Activated naive CD8-positive, alpha-beta T cell treated with anti-CD3 and anti-CD28 coated beads, Interleukin-2, amount 50 U/mL, for 16 hours (primary cell): ENCODE results near the gene ABL1.

ENCODE experiments used
- DNase-seq: peaks from one replicate; pipeline ENCODE4 v3.0.0-alpha.2; 2020; ENCODE audit warnings: low read depth, low spot score

ABL1 gene

DNA sequence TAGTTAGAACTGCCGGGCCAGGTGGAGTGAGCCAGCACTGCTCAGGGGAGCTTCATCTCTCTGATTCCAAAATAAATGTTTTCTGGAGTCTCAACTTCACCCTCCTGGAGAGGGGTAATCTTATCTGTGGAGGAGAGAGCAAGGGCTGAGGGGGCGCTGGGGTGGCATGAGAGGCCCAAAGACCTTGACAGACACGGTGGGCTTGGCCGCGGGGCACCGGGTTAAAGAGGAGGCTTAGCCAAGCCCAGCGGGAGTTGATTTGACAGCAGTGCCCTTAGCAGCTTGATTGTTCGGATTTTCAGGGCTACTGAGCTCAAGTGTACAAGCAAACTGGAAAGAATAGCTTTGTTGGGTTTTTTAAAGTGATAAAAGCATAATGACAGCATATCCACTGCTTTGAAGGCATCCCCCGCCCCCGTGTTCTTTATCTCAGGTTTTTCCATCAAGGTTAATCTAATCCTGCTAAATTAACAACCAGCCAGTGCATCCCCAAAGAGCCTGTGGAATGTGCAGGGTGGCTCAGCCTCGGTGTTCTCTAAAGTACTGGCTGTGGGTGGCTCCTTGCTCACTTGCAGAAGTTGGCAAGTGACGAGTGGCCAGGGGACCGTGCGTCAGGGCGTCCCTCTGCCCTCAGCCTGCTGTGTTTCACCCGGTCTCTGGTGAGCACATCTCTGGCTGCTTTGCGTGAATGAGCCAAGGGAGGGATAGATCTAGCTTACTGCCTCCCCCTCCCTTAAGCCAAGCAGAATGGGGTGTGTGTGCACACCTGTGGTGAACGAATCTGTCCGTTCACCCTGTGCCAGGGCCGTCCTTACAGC lies 56.0 kb downstream of the ABL1 start:
- no peak for DNase-seq

DNA sequence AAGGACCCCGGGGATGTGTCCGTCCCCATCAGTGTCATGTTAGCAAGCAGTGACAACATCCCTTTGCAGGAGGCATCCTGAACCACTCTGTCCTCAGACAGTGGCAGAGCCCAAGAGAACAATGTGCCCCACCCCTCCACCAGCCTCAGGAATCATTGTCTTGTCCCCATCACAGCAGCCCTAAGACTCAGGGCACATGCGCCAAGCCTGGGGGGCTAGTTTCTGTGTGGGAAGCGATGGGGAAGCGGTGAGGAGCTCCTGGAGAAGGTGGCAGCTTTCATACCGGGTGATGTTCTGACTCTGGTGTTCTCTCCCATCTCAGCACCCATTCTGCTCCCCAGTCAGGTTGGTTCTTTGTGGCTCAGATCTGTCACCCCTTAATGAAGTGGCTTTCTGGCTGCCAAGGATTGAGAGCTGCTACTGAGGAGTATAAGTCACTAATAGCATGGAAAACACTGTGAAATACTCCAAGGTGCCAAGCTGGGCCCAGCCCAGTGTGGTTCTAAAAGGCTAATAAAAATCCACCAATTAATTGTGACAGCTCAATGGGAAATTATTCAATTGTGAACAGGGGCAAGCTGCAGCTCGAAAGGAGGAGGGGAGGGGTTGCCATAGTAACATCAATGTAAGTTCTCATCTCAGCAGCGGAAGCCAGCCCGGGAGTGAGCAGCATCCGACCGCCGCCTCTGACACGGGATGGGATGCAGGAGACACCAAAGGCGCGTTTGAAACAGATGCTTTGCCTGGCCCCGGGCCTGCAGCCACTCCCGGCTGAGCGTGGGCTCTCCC lies 56.8 kb downstream of the ABL1 start:
- no peak for DNase-seq

DNA sequence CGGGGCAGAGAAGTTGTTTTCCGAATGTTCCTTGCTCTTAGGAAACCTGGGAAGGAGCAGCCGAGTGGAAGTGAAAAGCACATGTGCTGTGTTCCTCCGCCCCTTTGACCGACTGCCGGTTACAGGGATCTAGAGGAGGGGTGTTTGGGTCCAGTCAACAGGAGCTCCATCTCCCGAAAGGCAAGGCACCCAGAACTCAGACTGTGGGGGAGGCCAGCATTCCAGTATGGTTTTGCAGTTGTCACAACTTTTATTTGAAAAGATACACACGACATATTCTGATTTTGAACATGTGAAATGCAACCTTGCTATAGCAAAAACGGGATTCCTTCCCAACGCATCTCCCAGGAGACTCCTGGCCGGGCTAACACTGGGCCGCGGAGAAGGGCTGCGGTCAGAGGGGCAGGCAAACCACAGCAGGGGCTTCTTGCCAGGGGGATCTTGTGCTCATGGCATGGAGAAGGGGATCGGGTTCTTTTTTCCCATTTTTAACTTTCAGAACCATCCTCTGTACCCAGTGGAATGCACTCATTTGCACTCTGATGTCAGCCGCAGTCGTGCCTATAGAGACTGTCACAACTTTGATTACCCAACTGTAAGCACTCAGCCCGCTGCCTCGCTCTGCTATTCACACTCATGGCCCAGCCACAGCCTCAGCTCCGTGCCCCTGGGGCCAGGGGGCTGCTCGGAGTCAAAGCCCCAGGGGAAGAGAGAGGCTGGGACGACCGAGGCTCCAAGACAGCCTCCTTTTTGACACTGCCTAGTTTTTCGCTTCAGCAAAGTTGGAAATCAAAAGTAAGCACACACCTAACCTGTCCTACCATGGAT lies 57.6 kb downstream of the ABL1 start:
- no peak for DNase-seq

DNA sequence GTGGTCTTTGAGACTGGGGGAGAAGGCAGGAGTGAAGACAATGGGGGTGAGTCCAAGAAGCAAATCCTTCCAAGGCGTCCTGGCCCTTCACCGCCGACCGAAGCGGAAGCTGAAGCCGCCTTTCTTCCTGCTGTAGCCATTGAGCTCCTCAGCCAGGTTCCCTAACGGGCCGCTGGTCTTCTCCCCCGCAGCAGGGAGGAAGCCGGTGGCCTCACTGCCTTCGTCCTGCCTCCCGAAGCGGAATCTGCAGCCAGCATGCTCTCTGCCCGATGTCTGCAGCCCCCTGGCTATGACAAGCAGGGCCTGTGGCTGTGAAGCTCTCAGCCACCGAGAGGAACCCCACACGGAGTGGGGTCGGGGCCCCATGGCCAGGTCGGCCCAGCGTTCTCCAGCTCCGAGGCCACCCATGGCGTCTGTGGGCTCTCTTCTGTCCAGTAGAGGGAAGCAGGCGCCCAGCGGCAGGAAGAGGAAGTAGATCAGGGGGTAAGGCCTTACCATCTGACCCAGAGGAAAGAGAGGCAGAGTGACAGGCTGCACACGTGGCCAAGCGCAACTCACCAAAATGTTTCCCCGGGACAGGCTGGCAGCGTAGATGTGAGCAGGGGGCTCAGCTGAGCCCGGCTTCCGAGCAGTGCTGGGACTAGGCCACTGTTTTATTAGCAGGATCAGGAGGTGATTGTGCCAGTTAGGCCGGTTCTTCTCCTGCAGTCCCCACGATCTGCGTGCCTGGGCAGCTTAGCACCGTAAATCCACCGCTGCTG lies 58.5 kb downstream of the ABL1 start:
- DNase-seq = no peak

DNA sequence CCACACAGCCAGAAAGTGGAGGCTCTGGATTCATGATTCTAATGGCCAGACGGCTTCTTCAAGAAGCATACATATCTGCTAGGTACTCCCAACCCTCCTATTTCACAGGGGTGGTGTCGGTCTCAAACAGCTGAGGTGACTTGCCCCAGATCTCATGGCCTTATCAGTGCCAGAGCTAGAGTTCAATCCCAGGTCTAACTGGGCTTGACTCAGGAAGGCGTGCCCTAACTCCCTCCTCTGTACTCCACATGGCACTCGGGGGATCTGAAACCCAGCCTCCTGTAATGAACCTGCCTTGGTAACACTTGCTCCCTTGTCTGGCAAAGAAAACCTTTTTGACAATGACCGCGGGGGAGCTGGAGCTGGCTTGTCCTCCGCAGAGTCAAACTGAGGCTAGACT lies 59.5 kb downstream of the ABL1 start:
- no peak for DNase-seq

DNA sequence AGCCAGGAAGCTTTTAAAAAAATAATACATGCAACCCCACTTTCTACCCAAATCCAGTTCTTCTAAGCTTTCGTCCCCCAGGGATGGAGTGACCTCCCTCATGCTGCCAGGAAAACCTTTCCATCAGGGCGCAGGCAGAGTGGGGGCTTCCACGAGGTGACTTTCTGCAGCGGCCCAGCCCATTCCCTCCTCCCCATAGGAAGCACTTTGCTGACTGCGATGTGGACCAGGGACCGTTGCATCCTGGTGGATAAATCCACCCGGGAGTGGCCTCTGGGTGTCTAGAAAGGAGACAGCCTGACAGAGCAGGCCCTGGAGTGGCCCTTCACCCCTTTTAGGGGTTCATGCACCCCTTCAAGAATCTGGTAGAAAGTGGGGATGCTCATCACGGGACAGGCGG lies 60.0 kb downstream of the ABL1 start:
- DNase-seq = no peak

DNA sequence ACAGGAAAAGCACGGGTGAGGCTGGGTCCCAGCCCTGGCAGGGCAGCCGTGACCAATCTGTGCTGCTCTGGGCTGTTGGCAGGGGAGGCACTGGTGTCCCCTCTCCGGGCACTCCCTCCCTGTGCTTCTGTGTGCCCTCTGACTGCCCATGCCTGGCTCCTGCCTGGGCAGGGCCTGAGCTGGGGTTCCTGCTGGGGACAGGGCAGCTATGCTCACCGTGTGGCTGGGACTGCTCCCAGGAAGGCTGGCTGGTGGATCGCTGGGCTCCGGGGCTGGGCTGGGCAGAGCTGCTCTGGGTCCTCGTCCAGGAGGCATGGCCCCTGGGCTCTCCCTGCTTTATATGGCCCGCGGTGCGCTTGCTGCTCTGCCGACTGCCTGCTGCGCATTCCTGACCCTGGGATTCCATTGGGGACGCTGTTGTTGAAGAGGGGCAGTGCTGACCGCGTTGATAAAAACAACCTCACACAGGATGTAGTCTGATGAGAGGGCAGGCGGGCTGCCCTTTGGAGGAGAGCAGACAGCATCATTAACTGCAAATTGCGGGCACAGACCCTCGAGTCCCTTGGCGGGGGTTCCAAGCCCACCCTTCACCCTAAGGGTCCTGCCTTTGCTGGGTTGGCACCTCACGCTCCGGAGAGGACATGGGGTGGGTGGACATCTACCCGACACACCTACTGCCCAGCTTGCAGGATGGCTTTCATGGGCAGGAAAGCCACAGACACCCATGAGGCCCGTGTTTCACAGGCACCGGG lies 60.6 kb downstream of the ABL1 start:
- DNase-seq = no peak

DNA sequence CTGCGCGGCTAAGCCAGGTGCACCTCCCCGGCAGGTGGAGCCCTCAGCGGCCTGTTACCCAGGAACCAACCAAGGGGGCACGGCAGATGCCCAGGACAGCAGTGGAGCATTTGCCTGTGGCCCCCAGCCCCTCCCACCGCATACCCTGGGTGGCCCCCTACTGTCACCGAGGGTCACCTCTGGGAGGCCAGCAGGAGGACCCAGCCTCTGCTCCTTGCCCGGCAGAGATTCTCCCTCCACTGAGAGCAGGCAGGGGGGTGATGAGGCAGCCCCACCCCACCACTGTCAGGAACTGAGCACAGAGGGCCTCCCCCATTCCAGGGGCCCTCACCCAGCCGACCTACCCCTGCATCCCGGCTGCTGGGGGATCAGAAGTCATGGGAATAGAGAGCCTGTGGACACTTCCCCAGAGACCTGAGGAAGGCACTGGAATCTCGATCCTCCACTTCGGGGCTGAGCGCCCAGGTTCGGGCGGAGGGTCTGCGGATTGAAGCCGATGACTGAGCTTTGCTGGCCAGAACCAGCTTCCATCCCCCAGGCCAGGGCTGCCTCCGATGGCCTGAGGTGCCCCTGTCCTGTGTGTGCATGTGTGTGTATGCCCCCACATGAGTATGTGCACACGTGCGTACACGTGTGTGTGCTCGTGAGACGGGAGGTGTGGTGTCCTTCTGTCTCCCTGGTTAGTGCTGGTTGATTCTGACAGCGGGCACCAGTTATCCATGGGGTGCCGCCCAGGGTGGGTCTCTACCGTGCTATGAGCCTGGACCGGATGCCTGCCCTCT lies 61.4 kb downstream of the ABL1 start, which contains the start of gene QRFP:
Gene QRFP, minus strand, starts transcription at position 580 of the 782 bp plus-strand sequence. CDS start 2,974 bp downstream, outside the sequence.
- no peak for DNase-seq

DNA sequence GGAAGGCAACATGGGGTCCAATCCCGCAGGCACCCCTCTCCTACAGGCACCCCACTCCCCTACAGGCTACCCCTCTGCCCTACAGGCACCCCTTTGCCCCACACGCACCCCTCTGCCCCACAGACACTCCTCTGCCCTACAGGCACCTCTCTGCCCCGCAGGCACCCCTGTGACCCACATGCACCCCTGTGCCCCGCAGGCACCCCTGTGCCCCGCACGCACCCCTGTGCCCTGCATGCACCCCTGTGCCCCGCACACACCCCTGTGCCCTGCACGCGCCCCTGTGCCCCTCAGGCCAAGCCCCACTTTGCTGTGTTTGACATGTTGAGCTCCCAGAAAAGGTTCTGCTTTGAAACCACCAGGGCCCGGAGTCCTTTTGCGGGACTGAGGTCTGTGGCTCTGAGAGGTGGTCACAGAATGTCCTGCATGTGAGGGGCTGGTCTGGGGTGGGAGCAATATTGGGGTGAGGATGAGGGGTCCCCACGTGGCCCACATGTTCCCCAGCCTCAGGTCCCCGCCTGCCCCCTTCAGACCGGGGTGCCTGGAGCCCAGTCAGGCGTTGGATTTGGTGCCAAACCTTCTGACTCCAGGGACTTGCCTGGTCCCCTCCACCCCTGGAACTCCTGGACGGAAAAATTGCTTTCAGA lies 62.2 kb downstream of the ABL1 start:
- DNase-seq = no peak

DNA sequence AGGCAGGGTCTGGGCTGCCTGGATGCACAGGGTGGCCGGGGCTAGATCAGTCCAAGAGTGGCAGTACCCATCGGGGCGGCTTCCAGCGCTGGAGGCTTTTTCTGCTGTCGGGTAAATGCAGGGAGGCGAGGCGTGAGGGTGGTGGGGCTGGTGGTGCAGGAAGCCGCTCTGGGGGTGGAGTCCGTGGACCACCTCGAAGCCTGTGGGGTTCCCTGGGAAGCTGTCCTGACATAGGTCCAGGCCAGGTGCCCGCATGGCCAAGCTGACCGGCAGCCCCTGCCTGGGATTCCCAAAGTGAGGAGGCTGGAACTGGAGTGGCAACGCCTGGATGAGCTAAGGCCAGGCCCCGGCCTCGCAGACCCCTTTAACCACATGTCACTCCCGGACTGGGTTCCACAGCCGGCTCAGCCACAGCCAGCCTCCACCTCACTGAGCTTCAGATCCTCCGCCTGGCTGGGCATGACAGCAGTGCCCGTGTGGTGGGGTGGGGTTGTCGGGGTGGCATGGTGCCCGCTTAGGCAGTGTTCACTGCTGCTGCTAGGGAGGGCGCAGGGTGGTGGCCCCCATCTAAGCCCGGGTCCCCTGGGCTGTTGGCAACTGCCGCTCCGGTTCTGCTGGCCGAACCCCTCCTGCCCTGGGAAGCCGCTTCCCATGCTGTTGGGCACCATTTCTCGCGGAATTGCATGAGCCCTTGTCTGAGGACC lies 62.9 kb downstream of the ABL1 start:
- DNase-seq = no peak

DNA sequence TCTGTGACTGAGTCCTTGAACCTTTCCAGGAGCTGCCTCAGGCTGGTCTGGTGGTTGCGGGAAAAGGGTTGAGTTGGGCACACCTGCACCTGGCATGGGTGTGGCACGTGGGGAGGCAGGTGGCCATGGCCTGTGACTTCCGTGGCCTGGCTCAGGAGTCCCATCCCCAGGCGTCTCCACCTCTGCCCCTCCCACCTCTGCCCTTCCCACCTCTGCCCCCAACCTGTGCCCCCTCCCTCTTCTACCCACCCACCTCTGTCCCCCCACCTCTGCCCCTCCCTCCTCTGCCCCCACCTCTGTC lies 63.4 kb downstream of the ABL1 start:
- no peak for DNase-seq

DNA sequence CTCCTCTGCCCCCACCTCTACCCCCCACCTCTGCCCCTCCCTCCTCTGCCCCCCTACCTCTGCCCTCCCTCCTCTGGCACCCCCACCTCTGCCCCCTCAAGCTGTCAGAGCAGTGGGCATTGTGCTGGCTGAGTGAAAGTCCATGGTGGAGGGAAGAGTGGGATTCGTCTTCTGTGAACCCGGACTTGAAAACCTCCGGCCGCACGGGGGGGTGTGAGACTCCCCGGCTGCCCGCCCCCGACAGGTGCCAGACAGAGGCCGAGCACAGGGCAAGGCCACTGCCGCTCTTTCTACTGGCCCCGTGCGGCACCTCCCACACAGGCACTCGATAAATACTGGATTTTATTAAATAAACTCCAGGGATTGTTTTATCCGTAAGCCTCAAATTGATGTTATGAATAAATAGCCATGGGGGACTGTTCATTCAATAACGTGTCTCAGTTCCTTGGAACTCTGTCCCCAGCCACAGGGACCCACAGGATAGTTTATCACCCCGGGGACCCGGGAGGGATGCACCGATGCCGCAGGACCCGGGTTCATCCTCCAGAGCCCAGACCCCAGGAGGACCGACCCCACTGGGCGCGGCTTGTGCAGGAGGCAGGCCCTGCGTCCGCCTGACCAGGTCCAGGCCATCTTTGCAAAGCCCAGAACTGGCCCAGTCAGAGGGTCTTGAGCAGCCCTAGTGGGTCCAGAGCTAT lies 64.1 kb downstream of the ABL1 start:
- no peak for DNase-seq

DNA sequence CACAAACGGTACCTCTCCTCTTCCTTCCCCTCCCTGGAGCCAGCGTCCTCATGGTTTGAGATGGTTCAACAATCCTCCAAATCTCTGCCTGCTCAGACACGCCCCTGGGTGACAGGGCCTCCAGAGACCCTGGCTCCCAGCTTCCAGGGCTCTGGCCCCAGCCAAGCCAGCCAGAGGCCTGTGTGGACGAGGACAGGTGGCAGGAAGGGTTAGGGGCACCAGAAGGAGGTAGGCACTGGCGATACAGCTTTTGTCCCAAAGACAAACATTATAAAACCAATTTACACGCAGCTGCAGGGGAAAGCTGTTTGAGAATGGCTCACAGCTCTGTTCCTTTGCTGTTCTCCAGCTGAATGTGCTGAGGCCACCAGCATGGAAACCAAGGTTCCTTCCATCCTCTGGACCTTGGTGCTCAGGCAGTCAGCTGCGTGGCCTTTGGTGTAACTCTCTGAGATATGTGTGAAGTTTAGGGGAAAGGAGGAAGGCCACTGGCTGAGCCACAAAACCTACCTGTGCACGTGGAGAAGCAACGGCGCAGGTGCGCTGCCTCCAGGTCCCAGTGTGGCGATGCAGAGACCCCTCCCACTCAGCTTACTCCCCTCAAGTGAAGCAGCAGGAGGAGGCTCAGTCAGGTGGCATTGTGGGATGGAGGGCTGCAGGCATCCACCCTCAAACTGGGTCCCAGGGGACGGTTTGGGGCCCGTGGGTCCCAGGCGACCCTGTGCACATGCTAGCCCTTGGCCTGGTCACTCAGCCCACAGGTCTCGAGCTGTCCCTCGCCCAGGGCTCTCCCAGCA lies 65.8 kb downstream of the ABL1 start:
- no peak for DNase-seq

DNA sequence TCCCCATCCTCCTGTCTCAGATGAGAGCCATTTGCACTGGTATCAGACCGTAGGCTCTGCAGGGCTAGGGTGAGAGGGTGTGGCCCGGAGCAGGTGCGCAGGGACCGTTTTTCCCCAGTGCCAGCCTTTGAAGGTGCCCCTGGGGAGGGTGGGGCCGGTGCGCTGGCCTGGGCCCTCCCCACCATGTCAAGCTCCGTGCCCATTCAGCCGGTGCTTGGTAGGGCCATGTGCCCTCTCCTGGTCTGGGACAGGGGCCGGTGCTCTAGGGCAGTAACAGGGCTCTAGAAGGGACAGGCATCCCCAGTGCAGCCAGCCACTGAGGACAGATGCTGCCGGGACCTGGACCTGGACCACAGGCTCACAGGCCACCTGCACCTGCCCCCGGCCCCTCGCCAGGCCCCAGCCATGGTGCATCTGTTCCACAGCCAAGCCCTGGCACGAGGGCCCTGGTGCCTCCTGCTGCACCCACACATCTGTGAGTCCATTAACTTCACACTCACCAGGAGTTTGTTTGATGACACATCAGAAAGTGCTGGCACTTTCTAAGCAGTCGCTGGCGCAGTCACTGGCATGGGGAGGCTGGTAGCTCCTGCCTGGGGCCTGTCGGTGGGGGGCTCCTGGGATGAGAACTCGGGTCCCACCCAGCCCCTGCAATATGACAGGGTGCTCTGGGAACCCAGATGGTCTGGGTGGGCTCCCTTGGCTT lies 66.6 kb downstream of the ABL1 start:
- no peak for DNase-seq

DNA sequence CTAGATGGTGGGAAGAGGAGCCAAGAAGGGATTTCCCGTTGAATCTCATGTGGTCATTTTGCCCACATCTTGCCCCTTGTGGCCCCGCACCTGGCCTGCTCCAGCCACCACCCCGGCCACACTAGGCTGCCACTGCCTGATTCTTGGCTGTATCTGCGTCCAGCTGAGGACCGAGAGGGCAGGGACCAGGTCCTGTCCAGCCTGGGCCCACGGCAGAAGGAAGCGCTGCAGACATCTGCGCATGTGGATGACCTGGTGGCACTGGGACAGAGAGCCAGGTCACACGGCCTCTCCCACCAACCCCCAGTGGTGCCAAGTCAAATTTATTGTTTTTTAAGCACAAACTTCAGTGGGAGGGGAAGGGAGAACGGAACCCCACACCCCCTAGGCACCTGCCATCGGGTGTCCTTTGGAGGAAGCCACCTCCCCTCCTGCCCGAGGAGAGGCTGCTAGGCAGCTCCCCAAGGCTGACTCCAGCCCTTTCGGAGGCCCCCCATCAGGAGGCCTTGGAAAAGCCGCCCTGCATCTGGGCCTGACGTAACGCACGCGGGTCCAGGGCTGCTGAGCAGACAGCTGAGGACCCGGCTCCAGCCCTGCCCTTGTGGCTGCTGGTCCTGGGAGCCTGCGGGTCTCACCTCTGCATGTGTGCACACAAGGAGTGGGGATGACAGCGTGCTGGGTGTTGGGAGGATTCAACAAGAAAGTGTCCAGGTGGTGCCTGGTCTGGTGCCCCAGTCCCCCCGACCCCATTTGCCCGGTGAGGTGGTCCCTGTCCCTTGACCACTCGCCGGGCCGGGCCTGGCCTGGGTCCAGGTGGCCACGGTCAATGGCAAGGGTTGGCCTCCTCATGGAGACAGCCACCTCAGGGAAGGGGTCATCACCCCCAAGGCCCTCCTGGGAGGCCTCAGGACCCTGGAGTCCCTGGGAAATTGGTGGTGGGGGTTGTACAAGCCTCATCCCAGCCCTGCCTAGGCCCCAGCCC lies 67.4 kb downstream of the ABL1 start:
- no peak for DNase-seq
